GM13977 (cell line): ENCODE data around the gene HGFAC.

Experiments used
- DNase-seq: peaks from one replicate; pipeline ENCODE4 v3.0.0; 2012; ENCODE audit warnings: low spot score
- in situ Hi-C: fragments of 300-500 bp; cut with MboI; formaldehyde crosslinking; loops from one replicate; pipeline ENCODE4 v1.12.0; 2022; ENCODE audit warnings: low sequenced_read_pairs, low pct_unique_long_range_greater_than_20kb, mixed read lengths, inconsistent platforms; ENCODE audit not compliant: unreplicated experiment
- TF ChIP-seq, protein P1 (sequence below): IDR thresholded peaks from 2 replicates; pipeline ENCODE4 v1.5.1; 2012; ENCODE audit warnings: mild to moderate bottlenecking, control low read depth; ENCODE audit not compliant: insufficient read depth; ENCODE audit errors: extremely low read depth, missing control alignments

HGFAC gene

GRCh38 chr4:3440979-3441500 lies 728 bp upstream of the HGFAC start:
- TF ChIP-seq, protein P1, sequence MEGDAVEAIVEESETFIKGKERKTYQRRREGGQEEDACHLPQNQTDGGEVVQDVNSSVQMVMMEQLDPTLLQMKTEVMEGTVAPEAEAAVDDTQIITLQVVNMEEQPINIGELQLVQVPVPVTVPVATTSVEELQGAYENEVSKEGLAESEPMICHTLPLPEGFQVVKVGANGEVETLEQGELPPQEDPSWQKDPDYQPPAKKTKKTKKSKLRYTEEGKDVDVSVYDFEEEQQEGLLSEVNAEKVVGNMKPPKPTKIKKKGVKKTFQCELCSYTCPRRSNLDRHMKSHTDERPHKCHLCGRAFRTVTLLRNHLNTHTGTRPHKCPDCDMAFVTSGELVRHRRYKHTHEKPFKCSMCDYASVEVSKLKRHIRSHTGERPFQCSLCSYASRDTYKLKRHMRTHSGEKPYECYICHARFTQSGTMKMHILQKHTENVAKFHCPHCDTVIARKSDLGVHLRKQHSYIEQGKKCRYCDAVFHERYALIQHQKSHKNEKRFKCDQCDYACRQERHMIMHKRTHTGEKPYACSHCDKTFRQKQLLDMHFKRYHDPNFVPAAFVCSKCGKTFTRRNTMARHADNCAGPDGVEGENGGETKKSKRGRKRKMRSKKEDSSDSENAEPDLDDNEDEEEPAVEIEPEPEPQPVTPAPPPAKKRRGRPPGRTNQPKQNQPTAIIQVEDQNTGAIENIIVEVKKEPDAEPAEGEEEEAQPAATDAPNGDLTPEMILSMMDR: no peak
- DNase-seq: no peak
- in situ Hi-C loops: no loop called here

DNA sequence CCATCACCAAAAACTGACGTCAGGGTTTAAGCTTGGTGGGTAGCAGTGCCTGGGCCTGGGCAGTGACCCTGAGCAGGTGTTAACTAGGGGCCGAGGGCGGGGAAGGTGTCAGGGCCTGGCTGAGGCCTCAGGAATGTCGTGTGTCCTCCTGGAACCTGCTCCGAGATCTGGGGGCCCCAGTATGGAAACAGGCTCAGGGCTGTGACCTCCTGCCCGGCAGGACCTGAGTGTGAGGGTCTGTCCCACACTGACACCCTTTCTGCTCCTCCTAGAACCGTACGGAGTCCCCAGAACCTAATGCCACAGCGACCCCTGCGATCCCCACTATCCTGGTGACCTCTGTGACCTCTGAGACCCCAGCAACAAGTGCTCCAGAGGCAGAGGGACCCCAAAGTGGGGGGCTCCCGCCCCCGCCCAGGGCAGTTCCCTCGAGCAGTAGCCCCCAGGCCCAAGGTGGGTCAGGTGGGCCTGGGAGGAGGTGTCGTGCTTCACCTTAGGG lies 741 bp downstream of the HGFAC start:
- in situ Hi-C loops: no loop called here
- TF ChIP-seq, protein P1: no peak
- no peak for DNase-seq

GRCh38 chr4:3442959-3443749 lies 1.4 kb downstream of the HGFAC start:
- DNase-seq: peak; percentile 96
- in situ Hi-C loops: no loop called here

GRCh38 chr4:3443750-3444309 lies 2.1 kb downstream of the HGFAC start:
- DNase-seq: no peak
- in situ Hi-C loops: no loop called here
- TF ChIP-seq, protein P1: no peak

More at GRCh38 chr4:3442959-3443749, 1.4 kb downstream of the HGFAC start:
- TF ChIP-seq, protein P1: peak; percentile 98

GRCh38 chr4:3444351-3445110 lies 2.8 kb downstream of the HGFAC start:
- in situ Hi-C loops: no loop called here
- TF ChIP-seq, protein P1: no peak
- no peak for DNase-seq

GRCh38 chr4:3445111-3445820 lies 3.5 kb downstream of the HGFAC start:
- TF ChIP-seq, protein P1: no peak
- in situ Hi-C loops: no loop called here
- DNase-seq: no peak
